Stimulated activated CD4-positive, alpha-beta T cell treated with anti-CD3 and anti-CD28 coated beads, Interleukin-15, amount 100 ng/mL, for 48 hours (primary cell): ENCODE measurements around the gene C16orf87.
"Not testable (repeated sequence)": the region's sequence is repeated elsewhere in the genome, so short reads cannot be mapped to it uniquely, and the experiment has no call there.

Experiments
- DNase-seq, 2 donors: peaks; one replicate each; pipeline ENCODE4 v3.0.0-alpha.2; 2020; ENCODE audit warnings: low read depth in 2 of 2

C16orf87 gene

DNA sequence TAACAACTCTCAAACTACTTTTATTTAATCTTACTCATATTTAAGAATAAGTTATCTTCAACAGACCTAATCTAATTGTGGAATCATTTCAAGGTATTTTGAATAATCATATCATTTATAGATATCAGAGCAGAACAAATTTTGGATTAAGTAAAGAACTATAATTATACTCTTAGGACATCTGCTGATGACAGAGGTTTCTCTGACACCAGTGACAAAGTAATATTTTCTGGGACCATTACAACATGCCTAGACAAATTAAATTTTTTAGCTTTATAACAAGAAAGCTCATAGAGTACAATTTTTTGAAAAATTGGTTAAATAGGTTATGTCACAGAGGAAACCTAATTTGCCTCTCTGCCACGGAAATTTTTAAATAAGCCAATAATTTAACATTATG lies 30.5 kb downstream of the C16orf87 start:
- DNase-seq: no peak

DNA sequence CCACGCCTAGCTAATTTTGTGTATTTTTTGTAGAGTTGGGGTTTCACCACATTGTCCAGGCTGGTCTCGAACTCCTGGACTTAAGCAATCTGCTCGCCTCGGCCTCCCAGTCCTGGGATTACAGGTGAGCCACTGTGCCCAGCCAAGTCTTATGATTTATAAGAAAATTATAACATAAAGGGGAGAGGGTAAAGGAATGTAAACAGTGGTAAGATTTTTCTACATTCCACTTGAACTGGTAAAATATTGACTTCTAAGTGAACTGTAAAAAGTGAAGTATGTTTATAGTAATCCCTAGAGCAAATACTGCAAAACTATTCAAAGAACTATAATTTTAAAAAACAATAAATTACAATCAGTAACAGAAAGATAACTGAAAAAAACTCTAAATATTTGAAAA lies 33.5 kb downstream of the C16orf87 start:
- no peak for DNase-seq

DNA sequence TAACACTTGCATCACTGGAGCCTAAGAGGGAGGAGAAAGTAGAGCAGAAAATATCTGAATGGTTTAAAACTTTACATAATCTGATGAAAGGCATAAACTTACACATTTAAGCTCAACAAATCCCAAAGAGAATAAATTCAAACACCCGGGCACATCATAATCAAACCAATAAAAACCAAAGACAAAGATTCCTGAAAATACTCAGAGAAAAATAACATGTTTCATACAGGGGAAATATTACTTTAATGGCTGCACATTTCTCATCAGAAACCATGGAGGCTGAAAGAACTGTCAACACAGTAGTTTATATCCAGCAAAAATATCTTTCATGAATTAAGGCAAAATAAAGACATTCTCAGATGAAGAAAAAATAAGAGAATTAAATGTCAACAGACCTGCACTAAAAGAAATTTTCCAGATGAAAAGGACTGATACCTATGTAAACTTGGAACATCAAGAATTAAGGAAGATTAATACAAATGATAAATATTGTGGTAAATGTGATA lies 34.2 kb downstream of the C16orf87 start:
- DNase-seq: no peak

GRCh38 chr16:46793841-46794240 lies 37.1 kb downstream of the C16orf87 start:
- no peak for DNase-seq

GRCh38 chr16:46790599-46791270 lies 40.2 kb downstream of the C16orf87 start:
- no peak for DNase-seq

- DNase-seq: peak; percentile 72 to 75
Observed at GRCh38 chr16:46789499-46790414, 41.2 kb downstream of the C16orf87 start.

DNA sequence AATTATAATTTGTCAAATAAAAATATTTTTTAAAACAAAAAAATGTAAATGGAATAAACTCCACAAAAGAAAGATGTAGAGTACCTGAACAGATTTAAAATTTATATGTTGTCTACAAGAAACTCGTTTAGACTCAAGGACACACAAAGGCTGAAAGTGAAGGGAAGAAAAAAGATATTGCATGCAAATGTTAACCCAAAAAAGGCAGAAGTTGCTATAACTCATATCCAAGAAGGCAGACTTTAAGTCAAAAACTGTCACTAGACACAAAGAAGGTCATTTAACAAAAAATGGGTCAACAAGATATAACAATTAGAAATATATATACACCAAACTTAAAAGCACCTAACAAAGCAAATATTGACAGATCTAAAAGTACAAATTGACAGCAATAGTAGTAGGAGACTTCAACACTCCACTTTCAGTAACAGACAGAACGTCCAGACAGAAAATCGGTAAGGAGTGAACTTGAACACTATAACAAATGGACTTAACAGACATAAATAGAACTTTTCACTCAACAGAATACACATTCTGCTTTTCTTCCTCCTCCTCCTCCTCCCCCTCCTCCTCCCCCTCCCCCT lies 42.0 kb downstream of the C16orf87 start:
- no peak for DNase-seq

GRCh38 chr16:46787909-46788308 lies 43.1 kb downstream of the C16orf87 start:
- no peak for DNase-seq

DNA sequence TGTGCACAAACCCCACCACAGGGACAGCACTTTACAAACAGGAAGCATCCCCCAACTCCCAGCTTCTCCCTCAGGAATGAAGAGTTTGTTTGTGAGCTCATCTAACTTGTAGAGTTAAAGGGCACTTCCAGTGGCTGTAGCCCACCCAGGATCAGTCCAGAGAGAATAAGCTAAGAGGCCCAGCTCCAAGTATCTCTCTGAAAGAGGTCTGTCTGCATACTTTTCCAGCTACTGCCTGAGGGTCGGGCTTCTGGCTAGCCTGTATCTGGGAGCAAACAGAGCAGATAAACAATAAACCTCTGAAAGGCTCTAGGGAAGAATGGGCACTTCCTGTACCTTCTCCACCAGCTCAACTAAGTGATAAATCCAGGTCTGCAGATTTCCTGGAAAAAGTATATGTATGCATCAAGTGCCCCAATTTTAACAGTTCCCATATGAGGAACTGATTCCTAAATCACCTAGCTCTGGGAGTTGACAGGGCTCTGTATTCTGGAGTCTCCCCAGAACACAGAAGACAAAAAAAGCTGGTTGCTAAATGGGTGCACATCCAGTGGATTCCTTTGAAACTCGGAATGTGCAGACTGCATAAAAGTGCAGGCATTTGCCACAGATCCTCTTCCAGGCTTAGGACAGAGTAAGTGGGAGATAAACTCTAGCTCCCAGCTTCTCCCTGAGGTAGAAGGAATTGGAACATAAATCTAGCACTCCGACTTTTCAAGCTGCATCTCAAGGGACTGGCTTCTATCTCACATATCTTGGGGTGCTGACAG lies 45.7 kb downstream of the C16orf87 start:
- DNase-seq: no peak

- DNase-seq: not testable (repeated sequence)
Observed at GRCh38 chr16:46784569-46784968, 46.4 kb downstream of the C16orf87 start.

DNA sequence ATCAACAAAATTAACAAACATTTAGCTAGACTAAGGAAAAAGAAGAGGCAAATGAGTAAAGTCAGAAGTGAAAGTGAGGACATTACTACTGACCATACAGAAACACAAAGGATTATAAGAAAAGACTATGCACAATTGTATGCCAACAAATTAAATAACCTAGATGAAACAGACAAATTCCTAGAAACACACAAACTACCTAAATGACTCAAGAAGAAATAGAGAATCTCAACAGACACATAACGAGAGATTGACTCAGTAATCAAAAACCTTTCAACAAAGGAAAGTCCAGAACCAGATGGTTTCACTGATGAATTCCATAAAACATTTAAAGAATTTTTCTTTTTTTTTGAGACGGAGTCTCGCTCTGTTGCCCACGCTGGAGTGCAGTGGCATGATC lies 47.2 kb downstream of the C16orf87 start:
- DNase-seq: no peak

DNA sequence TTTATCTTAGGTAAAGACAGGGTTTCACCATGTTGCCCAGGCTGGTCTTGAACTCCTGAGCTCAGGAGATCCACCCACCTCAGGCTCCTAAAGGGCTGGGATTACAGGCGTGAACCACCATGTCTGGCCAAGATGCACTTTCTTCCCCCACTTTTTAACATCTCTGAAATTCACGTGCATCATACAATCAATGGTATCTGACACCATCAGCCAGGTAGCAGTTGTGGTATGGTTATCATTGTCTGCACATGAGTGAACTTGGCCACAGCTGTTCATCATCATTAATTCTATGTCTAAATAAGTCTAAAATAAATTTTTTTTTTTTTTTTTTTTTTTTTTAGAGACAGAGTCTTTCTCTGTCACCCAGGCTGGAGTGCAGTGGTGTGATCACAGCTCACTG lies 48.7 kb downstream of the C16orf87 start:
- no peak for DNase-seq

DNA sequence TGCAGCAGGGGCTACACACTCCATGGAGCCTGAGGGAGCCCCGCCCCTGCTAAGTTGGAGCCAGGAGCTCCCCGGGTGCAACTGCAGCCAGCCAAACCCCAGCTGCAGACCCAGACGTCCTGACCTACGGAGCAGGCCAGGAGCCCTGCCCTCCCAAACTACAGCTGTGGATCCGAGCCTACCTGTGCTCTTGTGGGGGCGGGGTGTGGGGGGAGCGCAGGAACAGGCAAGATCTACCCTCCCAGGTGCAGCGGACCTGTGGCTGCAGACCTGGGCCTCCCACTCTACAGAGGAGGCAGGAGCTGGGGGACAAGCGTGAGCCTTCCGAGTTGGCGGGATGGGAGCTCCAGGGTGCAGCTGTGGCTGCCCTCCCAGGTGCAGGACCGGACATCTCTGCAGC lies 53.2 kb downstream of the C16orf87 start:
- DNase-seq: no peak

DNA sequence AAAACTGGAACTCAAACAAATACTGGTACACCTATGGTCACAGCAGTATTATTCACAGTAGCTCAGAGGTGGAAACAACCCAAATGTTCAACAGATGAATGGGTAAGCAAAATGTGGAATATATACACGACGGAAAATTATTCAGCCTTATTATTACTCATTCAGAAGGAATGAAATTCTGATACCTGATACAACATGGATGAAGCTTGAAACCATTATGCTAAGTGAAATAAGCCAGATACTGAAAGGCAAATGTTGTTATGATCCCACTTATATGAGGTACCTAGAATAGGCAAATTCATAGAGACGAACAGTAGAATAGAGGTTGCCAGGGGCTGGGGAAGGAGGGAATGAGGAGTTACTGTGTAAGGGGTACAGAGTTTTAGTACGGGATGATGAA lies 55.8 kb downstream of the C16orf87 start:
- no peak for DNase-seq

GRCh38 chr16:46774743-46775177 lies 56.2 kb downstream of the C16orf87 start:
- DNase-seq: no peak

GRCh38 chr16:46772463-46772862 lies 58.5 kb downstream of the C16orf87 start:
- DNase-seq: no peak

- no peak for DNase-seq
Observed at GRCh38 chr16:46768809-46769208, 62.2 kb downstream of the C16orf87 start.

DNA sequence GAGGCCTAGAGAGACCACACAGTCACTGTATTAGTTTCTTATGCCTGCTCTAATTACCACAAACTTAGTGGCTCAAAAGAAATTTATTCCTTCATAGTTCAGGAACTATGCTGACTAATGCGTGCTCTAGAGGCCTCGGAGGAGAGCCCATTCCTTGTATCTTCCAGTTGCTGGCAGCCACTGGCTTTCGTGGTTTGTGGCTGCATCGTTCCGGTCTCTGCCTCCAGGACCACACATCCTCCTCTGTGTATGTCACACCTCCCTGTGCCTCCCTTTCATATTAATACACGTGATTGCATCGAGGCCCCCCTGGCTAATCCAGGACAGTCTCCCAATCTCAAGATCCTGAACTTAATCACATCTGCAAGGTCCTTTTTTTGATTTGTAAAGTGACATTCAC lies 65.9 kb downstream of the C16orf87 start:
- no peak for DNase-seq

DNA sequence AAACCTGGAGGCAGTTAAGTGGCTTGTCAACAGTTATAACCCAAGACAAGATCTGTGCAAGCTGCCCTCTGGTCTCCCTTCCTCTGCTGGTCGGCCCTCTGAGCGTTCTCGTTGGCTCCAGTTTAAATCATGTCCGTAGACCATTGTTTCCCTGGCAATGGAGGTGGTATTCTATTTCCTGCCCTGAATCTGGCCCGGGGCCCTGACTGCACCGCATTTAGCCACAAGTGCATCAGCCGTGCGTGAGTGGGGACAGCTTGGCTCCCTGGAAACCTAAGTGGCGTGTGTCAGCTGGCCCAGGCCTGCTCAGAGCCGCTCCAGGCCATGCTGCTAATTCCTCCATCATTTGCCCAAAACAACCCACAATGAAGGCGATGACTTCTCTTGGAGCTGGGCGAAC lies 67.8 kb downstream of the C16orf87 start:
- no peak for DNase-seq

- no peak for DNase-seq
Observed at GRCh38 chr16:46762583-46762982, 68.4 kb downstream of the C16orf87 start.

GRCh38 chr16:46759309-46759708 lies 71.7 kb downstream of the C16orf87 start:
- DNase-seq: no peak
